H9 (cell line): ENCODE measurements around the gene IMPA2. TPM values are rescaled to one million over a fixed set of nuclear protein-coding genes. Genes with fewer than 3 reads are reported as not detected.

Source experiments
- DNase-seq: peaks from one replicate; pipeline ENCODE4 v3.0.0-alpha.2; 2017
- H2AFZ ChIP-seq: one replicate; pipeline ENCODE4 v1.6.1; 2013; ENCODE audit warnings: mild to moderate bottlenecking, low read length, control low read depth, moderate library complexity
- H2AK5ac ChIP-seq: 2 replicates; pipeline ENCODE4 v1.6.1; 2013; ENCODE audit warnings: low read length, control low read depth, mixed read lengths; ENCODE audit not compliant: insufficient read length
- H2BK120ac ChIP-seq: one replicate; pipeline ENCODE4 v1.6.1; 2013; ENCODE audit warnings: low read depth, mild to moderate bottlenecking, low read length, control low read depth, inconsistent platforms; ENCODE audit not compliant: poor library complexity, severe bottlenecking
- H2BK12ac ChIP-seq: 2 replicates; pipeline ENCODE4 v1.6.1; 2013; ENCODE audit warnings: low read length, control low read depth, mixed read lengths, low read depth; ENCODE audit not compliant: insufficient read length
- H2BK15ac ChIP-seq: 2 replicates; pipeline ENCODE4 v1.6.1; 2013; ENCODE audit warnings: low read depth, low read length, control low read depth
- H2BK20ac ChIP-seq: one replicate; pipeline ENCODE4 v1.6.1; 2013; ENCODE audit warnings: low read depth, mild to moderate bottlenecking, low read length, control low read depth, inconsistent platforms; ENCODE audit not compliant: poor library complexity, severe bottlenecking
- H2BK5ac ChIP-seq: 2 replicates; pipeline ENCODE4 v1.6.1; 2013; ENCODE audit warnings: low read length, control low read depth, mixed read lengths; ENCODE audit not compliant: insufficient read length
- H3K14ac ChIP-seq: 2 replicates; pipeline ENCODE4 v1.6.1; 2013; ENCODE audit warnings: low read length, control low read depth; ENCODE audit not compliant: insufficient read depth
- H3K18ac ChIP-seq: 2 replicates; pipeline ENCODE4 v1.6.1; 2013; ENCODE audit warnings: low read depth, mild to moderate bottlenecking, mixed read lengths, low read length, control low read depth; ENCODE audit not compliant: insufficient read length
- H3K23ac ChIP-seq: 2 replicates; pipeline ENCODE4 v1.6.1; 2013; ENCODE audit warnings: low read length, control low read depth, mixed read lengths, low read depth; ENCODE audit not compliant: insufficient read length
- H3K23me2 ChIP-seq: 2 replicates; pipeline ENCODE4 v1.6.1; 2013; ENCODE audit warnings: low read depth, mild to moderate bottlenecking, mixed read lengths, low read length, control low read depth; ENCODE audit not compliant: insufficient read length, poor library complexity, severe bottlenecking
- H3K27ac ChIP-seq: 2 replicates; pipeline ENCODE4 v1.5.1; 2013; ENCODE audit warnings: low read length, control low read depth, mixed read lengths, low read depth; ENCODE audit not compliant: insufficient read length
- H3K27me3 ChIP-seq: 2 replicates; pipeline ENCODE4 v1.6.1; 2013; ENCODE audit warnings: low read length, control low read depth, inconsistent platforms; ENCODE audit not compliant: insufficient read depth
- H3K4ac ChIP-seq: 2 replicates; pipeline ENCODE4 v1.6.1; 2013; ENCODE audit warnings: low read depth, mild to moderate bottlenecking, control low read depth, inconsistent platforms, low read length, moderate library complexity
- H3K4me1 ChIP-seq: 2 replicates; pipeline ENCODE4 v1.6.1; 2013; ENCODE audit warnings: low read length, control low read depth, inconsistent platforms; ENCODE audit not compliant: insufficient read depth
- H3K4me2 ChIP-seq: 2 replicates; pipeline ENCODE4 v1.6.1; 2013; ENCODE audit warnings: low read length, control low read depth, mixed read lengths; ENCODE audit not compliant: insufficient read length, insufficient read depth
- H3K56ac ChIP-seq: 2 replicates; pipeline ENCODE4 v1.6.1; 2013; ENCODE audit warnings: low read depth, mild to moderate bottlenecking, mixed read lengths, low read length, control low read depth; ENCODE audit not compliant: insufficient read length
- H3K79me1 ChIP-seq: 2 replicates; pipeline ENCODE4 v1.6.1; 2013; ENCODE audit warnings: low read depth, mild to moderate bottlenecking, moderate library complexity, low read length, control low read depth, inconsistent platforms; ENCODE audit not compliant: insufficient read depth, poor library complexity, severe bottlenecking
- H3K79me2 ChIP-seq: 2 replicates; pipeline ENCODE4 v1.6.1; 2013; ENCODE audit warnings: low read length, control low read depth, inconsistent platforms; ENCODE audit not compliant: insufficient read depth
- H3K9ac ChIP-seq: 2 replicates; pipeline ENCODE4 v1.6.1; 2013; ENCODE audit warnings: low read length, control low read depth, mixed read lengths; ENCODE audit not compliant: insufficient read length; ENCODE audit errors: extremely low read depth
- H3K9me3 ChIP-seq: one replicate; pipeline ENCODE4 v1.6.1; 2013; ENCODE audit warnings: low read depth, low read length, inconsistent platforms; ENCODE audit not compliant: control insufficient read depth
- H3T11ph ChIP-seq: one replicate; pipeline ENCODE4 v1.6.1; 2013; ENCODE audit warnings: mild to moderate bottlenecking, low read length, control low read depth, inconsistent platforms
- H4K20me1 ChIP-seq: one replicate; pipeline ENCODE4 v1.6.1; 2013; ENCODE audit not compliant: control insufficient read depth, insufficient read length, insufficient read depth
- H4K5ac ChIP-seq: 2 replicates; pipeline ENCODE4 v1.6.1; 2013; ENCODE audit warnings: low read depth, mild to moderate bottlenecking, mixed read lengths, low read length, control low read depth; ENCODE audit not compliant: insufficient read length
- H4K8ac ChIP-seq: replicated peaks from 2 replicates; pipeline ENCODE4 v1.6.1; 2013; ENCODE audit warnings: low read length, control low read depth, mixed read lengths, low read depth; ENCODE audit not compliant: insufficient read length
- H4K91ac ChIP-seq: 2 replicates; pipeline ENCODE4 v1.6.1; 2013; ENCODE audit warnings: low read depth, mild to moderate bottlenecking, moderate library complexity, mixed read lengths, low read length, control low read depth; ENCODE audit not compliant: insufficient read length
- H3K27ac Mint-ChIP-seq, 3 experiments: 2 replicates in 2 of 3; 3 replicates in 1 of 3; pipeline ENCODE4 v1.8.0; 2020 to 2021; ENCODE audit warnings: mixed read lengths in 3 of 3, mild to moderate bottlenecking in 1 of 3, moderate library complexity in 1 of 3
- H3K27me3 Mint-ChIP-seq: 2 replicates; pipeline ENCODE4 v1.8.0; 2021; ENCODE audit warnings: low read depth, mild to moderate bottlenecking, moderate library complexity, mixed read lengths
- H3K36me3 Mint-ChIP-seq, 3 experiments: 2 replicates in 2 of 3; 3 replicates in 1 of 3; pipeline ENCODE4 v1.8.0; 2020 to 2021; ENCODE audit warnings: low read depth in 3 of 3, mixed read lengths in 3 of 3; ENCODE audit not compliant: insufficient read depth in 1 of 3
- H3K4me1 Mint-ChIP-seq, 2 experiments: 2 replicates each; pipeline ENCODE4 v1.8.0; 2020; ENCODE audit warnings: mixed read lengths in 2 of 2
- H3K4me3 Mint-ChIP-seq, 2 experiments: 2 replicates in 1 of 2; 3 replicates in 1 of 2; pipeline ENCODE4 v1.8.0; 2020 to 2021; ENCODE audit warnings: mild to moderate bottlenecking in 2 of 2, mixed read lengths in 2 of 2, moderate library complexity in 1 of 2
- H3K9me3 Mint-ChIP-seq, 2 experiments: 2 replicates in 1 of 2; 3 replicates in 1 of 2; pipeline ENCODE4 v1.8.0; 2020; ENCODE audit warnings: mild to moderate bottlenecking in 2 of 2, mixed read lengths in 2 of 2, moderate library complexity in 1 of 2
- WGBS: extraction: QIAGEN DNeasy Blood & Tissue Kit; methylation state at CpG from one replicate; pipeline ENCODE4 v1.1.7; 2013; ENCODE audit warnings: missing lambda C conversion rate, low lambda C conversion rate, mixed read lengths; ENCODE audit not compliant: insufficient read length; ENCODE audit errors: extremely low coverage; 5-methylcytosine and 5-hydroxymethylcytosine counted together
- total RNA-seq: library from RNA; stranded (reverse); gene quantifications from 2 replicates; pipeline ENCODE4 v1.2.1, GENCODE V29; 2021
- TF ChIP-seq, protein P1 (sequence below): fragments of 200-600 bp; sonication (generic); conservative IDR thresholded peaks from 3 replicates; pipeline ENCODE4 v1.8.0; 2021; ENCODE audit warnings: antibody characterized with exemption, mild to moderate bottlenecking

IMPA2 gene
- total RNA-seq, 1 experiment from 2014 or later = 73.8 TPM

GRCh38 chr18:12072996-12073395 is 91.7 kb downstream of the IMPA2 start:
- Histone ChIP-seq H3T11ph (no peak overlapping the region), H3K27ac (no peak overlapping the region), H3K23me2 (no peaks in the 10 kb centered on the region), H3K18ac (no peak overlapping the region), H3K79me2 (no peaks in the 10 kb centered on the region), H3K79me1 (no peaks in the 10 kb centered on the region), H3K4me2 (no peak overlapping the region), H2BK20ac (no peak overlapping the region), H2BK15ac (no peak overlapping the region), H3K23ac (no peak overlapping the region), H2BK12ac (no peak overlapping the region), H4K5ac (no peak overlapping the region), H3K14ac (no peak overlapping the region), H3K56ac (no peak overlapping the region), H2AFZ (no peak overlapping the region), H3K4me1 (no peaks in the 10 kb centered on the region), H4K91ac (no peak overlapping the region), H3K9ac (no peak overlapping the region), H3K27me3 (no peaks in the 10 kb centered on the region), H4K8ac (no peak overlapping the region), H2AK5ac (no peak overlapping the region), H3K9me3 (no peaks in the 10 kb centered on the region), H2BK5ac (no peak overlapping the region), H3K4ac (no peak overlapping the region), H2BK120ac (no peak overlapping the region), H4K20me1 (no peaks in the 10 kb centered on the region)
- Mint-ChIP-seq H3K27ac (no peak overlapping the region), H3K9me3 (no peaks in the 10 kb centered on the region), H3K36me3 (no peaks in the 10 kb centered on the region), H3K27me3 (peaks cover 22% of the 10 kb centered on the region), H3K4me3 (no peak overlapping the region), H3K4me1 (0 out of 4 replicates have a peak, but pooled peaks cover 0 to 2% of the 10 kb centered on the region in 2 experiments)
- no CpG with 5 or more reads among the region's 1 CpG for WGBS
- TF ChIP-seq, protein P1, sequence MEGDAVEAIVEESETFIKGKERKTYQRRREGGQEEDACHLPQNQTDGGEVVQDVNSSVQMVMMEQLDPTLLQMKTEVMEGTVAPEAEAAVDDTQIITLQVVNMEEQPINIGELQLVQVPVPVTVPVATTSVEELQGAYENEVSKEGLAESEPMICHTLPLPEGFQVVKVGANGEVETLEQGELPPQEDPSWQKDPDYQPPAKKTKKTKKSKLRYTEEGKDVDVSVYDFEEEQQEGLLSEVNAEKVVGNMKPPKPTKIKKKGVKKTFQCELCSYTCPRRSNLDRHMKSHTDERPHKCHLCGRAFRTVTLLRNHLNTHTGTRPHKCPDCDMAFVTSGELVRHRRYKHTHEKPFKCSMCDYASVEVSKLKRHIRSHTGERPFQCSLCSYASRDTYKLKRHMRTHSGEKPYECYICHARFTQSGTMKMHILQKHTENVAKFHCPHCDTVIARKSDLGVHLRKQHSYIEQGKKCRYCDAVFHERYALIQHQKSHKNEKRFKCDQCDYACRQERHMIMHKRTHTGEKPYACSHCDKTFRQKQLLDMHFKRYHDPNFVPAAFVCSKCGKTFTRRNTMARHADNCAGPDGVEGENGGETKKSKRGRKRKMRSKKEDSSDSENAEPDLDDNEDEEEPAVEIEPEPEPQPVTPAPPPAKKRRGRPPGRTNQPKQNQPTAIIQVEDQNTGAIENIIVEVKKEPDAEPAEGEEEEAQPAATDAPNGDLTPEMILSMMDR = no peak
- DNase-seq = no peak
